OCI-LY3 (cell line): ENCODE results near the gene C1D.

ENCODE experiments used
- EZH2phosphoT487 ChIP-seq: fragments of 200-600 bp; shearing (Covaris generic); IDR thresholded peaks from 2 replicates; pipeline ENCODE4 v1.6.1; 2018; ENCODE audit warnings: antibody characterized with exemption, mixed run types, low read depth
- TF ChIP-seq, protein P1 (sequence below): fragments of 200-600, 300-600 bp; sonication (generic); IDR thresholded peaks from 2 replicates; pipeline ENCODE4 v1.5.1; 2014; ENCODE audit warnings: antibody characterized with exemption, low read length, low read depth

DNA sequence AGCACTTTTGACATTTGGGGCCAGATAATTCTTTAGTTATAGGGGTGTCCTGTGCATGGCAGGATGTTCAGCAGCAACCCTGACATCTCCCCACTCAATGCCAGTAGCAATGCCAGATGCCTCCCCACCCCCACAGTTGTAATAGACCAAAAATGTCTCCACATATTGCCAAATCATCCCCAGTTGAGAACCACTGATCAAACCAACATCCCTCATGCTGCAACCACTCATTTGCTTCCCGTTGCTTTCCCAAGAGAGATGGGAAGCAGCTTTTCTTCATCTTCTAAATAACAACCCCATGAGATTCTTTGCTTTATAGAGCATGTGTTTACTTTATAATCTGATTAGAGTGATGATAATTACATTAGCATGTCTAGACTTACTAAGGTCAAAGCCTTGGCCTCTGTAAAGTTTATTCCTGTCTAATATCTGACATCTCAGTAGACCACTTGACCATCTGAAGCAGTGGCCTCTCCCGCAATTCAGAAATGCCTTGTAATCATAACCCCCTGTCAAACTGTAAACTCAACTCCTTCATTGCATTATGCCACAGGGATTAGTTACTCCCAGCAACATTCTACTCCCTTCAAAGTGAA lies 28.7 kb upstream of the C1D start:
- TF ChIP-seq, protein P1, sequence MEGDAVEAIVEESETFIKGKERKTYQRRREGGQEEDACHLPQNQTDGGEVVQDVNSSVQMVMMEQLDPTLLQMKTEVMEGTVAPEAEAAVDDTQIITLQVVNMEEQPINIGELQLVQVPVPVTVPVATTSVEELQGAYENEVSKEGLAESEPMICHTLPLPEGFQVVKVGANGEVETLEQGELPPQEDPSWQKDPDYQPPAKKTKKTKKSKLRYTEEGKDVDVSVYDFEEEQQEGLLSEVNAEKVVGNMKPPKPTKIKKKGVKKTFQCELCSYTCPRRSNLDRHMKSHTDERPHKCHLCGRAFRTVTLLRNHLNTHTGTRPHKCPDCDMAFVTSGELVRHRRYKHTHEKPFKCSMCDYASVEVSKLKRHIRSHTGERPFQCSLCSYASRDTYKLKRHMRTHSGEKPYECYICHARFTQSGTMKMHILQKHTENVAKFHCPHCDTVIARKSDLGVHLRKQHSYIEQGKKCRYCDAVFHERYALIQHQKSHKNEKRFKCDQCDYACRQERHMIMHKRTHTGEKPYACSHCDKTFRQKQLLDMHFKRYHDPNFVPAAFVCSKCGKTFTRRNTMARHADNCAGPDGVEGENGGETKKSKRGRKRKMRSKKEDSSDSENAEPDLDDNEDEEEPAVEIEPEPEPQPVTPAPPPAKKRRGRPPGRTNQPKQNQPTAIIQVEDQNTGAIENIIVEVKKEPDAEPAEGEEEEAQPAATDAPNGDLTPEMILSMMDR: no peak
- TF ChIP-seq EZH2phosphoT487: no peak
